Measurements from ENCODE around the gene RTN4RL1.
"Not testable (repeated sequence)": the region's sequence is repeated elsewhere in the genome, so short reads cannot be mapped to it uniquely, and the experiment has no call there.

The RTN4RL1 gene

DNA sequence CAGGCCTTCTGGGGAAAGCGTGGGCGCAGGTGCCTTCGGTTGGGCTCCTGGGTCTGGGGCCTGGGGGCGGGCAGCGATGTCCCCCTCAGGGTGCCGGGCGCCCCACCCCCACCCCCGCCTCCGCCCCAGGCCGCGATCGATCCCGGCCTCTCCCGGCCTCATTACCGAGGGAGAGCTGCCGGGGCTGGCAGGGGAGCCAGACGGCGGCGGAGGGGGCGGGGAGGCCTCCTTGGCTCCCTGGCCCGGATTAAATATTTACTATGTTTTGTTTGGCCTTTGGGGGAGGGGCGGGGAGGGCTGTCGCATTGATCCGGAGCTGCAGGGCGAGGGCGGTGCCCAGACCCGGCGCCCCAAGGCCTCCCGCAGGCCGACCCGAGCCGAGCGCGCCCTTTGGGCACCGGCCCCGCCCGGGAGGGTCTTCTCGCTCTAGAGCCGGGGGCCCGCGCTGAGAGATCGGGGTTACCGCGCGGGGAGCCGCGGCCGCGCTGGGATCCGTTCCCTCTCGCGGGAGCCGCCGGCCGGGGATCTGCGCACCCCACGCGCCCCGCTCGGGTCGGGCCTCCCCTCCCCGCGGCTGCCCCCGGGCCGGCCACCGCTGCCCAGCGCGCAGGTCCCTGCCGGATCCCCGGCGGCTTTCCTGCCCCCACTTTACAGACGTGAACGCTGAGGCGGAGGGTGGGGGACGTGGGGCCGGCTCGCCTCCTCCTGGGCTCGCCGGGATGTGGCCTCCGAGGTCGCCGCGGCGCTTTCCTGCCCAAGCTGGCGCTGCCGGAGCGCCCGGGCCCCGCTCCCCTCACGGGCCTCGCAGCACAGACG is 27.0 kb downstream of the RTN4RL1 start:
- DNase-seq, result peak; percentile 33

DNA sequence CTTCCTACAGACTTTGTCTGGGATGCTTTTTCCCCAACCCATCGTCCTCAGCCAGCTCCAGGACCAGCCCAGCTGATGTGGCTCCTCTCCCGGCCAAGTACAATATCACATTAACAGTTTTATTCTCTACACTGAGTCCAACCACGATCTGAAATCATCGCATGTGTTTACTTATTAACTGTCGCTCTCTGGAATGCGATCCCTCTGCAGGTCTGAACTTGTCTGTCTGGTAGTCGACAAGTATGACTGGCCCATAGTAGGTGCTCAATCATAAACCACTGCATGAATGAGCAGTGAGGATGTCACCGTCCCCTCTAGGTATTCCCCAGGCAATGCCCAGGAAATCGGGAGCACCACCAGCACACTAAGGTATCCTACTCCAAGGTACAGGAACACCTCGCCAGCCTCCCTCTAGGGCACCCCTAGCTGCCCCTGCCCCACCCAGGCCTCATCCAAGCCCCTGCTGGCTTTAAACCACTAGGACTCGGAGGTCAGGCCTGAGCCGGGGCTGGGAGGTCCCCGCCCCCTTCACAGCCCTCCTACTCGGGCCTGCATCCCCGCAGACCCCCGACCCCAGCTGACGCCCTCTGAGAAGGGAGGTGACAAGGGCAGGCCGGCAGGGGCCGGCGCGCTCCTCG is 27.7 kb downstream of the RTN4RL1 start:
- DNase-seq, result peak; percentile 62

DNA sequence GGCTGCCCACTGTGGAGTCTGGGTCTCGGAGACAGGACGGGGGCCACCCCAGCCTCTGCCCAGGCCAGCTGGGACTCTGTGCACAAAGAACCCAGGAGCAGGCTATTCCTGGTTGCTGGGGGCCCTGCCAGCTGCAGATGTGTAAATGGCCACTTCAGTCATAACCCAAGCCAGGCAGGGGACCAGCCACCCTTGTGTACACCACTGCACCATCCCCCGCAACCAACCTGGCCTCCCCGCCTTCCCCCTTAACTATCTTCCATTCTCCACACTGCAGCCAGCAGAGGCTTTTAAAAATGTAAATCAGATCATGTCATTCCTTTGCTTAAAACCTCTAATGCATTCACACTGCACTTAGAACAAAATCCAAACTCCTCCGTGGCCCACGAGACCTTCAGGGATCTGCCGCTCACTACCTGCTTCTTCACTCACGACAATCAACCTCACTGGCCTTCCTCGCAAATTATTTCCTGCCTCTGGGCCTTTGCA is 28.3 kb downstream of the RTN4RL1 start:
- no peak for DNase-seq

DNA sequence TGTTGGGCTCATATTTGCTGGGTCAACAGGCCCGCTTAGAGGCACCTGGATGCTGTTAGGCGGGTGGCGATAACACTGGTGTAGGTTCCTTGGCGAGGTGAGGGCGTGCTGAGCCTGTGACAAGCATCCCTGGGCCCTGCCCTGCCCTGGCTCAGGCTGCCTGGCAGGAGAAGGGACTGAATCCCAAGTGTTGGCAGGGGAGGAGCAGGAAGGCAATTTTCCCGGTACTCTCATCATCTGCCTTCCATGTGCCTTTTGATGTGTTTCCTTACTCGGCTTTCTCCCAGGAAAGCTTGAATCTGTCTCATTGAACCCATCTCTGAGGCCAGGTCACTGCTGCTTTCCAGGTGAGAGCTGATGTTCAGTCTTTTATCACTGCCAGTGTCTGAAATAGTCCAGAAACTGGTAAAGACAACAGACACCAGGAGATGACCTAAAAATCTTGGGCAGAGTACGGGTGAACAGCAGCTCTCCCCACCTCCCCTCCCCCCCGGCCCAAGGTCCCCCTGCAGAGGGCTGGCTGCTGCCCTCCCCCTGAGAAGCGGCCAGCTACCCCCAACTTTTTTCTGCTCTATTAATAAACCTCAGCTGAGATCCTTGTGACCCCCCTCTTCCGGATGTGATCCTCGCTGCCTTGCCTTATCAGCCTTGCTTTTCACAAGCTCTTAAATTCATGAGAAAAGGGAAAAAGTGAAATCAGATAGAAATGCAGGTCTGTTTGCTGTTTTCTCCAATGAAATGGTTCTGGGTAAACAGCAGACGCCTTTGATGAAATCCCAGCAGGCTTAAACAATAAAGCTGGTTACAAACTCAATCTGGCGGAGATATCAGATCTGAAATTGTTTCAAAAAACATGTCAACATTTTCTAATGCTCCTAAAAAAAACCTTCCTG is 29.0 kb downstream of the RTN4RL1 start:
- no peak for DNase-seq

DNA sequence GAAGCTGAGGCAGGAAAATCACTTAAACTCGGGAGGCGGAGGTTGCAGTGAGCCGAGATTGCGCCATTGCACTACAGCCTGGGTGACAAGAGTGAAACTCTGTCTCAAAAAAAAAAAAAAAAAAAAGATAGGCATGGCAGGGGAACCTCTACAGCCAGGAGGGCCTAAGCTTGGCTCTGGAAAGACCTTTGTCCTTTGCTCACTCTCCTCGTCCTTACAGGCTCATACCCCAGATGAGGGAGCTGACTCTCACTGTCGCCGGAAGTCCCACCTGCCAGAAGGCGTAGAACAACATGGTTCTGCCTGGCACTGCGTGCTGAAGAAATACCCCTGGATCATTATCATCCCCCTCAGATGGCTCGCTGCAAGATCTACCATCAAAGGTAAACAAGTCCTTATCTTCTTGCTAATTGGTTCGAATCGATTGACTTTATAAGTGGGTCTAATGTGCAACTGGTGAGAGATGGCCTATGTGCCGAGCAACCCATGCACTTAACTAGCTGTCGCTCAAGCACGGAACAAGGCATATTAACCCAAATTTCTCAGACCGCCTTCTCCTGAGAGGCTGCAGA is 29.7 kb downstream of the RTN4RL1 start:
- no peak for DNase-seq

DNA sequence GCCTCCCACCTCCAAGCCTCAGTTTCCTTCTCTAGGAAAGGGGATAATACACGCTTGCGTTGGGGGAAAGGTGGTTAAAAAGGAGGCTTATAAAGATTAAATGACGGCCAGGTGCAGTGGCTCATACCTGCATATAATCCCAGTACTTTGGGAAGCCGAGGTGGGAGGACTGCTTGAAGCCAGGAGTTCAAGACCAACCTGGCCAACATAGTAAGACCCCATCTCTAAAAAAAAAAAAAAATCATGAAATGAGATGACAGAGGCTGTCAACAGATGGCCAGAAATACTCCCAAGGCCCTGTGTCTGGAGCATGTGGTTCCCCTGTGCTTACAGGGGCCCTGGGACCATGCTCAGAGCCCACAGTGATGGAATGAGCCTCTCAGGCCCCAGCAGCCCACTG is 30.4 kb downstream of the RTN4RL1 start:
- no peak for DNase-seq

DNA sequence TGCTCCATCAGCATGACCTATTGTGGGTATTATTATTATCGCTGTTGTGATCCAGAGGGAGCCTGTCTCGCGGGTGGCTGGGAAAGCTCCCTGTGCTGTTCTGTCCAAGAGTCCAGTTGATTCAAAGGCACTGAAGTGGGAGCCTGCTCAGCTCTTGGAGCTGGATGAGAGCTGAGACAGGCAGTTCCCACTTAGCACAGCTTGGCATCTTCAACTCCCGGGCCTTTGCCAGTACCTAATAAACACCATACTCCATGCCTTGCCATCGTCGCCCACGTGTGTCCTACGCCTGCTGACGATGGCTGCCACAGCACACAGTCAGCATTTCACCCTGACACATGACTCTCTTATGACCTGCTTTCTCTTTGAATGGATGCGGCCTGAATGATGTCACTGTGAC is 32.6 kb downstream of the RTN4RL1 start:
- no peak for DNase-seq

DNA sequence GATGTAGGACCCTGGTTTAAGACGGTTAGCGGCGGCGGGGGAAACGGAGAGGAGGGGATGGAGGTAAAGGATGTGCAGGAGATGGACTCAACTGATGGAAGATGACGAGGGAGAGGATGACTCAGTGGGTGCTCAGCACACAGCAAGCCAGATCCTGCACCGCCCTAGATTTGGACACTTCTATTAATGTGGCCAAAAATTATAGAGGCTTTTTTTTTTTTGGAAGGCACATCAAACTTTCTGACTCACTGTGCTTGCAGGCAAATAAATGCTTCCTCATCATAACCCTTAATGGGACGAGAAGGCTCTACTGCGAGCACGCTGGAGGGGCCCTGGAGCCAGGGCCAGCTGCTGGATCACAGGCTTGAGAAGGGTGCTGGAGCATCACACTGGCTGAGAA is 36.0 kb downstream of the RTN4RL1 start:
- no peak for DNase-seq

DNA sequence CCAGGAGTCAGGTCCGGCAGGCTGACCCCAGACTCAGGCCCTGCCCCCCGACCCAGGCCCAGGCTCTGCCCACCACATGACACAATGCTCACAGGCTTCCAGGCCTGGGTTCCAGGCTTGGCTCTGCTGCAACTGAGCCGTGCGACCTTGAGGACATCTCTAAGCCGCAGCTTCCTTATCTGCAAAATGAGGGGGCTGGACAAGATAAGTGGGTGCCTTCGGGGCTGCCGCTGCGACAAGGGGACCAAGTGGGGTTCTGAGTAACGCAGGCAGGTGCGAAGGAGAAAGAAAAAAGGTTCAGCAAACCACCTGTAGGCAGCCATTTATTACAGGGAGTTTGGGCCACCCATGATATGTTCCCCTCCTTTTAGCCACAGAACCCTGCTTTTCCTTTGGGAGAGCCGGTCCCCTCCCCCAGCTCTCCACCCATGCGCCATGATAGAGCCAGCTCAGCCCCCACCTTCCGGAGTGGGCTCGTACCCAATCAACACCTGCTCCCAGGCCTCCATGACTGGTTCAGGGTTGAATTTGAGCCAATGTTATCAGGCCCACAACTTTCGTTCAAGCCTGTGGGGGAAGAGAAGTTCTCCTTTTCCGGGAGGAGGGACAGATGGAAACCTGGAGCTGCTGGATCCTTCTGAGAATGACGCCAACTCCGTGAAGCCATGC is 38.2 kb downstream of the RTN4RL1 start:
- peak; percentile 33 for DNase-seq

DNA sequence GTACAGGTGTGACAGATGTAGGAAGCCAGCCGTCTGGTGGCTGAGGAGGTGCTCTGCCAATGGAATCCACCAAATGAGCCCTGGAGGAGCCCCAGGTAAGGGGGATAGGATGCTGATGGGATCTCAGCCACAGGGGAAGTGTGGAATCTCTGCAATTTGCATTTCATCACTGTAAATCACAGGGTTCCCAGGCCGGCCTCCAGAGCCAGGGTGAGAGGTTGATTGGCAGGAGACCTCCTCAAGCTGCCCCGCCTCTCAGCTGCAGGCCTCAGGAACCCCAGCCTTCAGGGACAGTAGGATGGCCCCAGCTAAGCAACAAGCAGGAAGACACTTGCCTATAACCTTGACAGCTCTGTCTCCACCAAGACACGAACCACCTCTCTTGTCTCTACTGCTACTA is 39.4 kb downstream of the RTN4RL1 start:
- DNase-seq, result no peak

DNA sequence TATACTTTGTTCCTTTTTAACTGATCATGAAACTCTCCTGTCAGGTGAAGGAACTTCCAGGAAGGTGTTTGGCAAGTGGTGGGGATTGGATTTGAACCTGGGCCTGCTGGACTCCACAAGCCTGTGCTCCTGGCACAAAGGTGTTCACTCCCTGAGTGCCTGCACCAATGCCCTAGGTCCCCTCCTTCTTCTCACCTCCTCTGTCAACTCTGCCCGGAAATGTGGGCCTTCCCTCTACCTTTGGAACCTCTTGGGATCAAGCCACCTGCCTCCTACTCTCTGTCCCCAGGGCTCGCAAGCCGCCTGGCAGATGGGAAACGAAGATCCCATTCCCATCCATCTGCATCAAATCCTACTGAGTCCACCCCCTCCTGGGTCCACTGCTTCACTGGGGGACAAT is 40.0 kb downstream of the RTN4RL1 start:
- DNase-seq, result peak; percentile 94

DNA sequence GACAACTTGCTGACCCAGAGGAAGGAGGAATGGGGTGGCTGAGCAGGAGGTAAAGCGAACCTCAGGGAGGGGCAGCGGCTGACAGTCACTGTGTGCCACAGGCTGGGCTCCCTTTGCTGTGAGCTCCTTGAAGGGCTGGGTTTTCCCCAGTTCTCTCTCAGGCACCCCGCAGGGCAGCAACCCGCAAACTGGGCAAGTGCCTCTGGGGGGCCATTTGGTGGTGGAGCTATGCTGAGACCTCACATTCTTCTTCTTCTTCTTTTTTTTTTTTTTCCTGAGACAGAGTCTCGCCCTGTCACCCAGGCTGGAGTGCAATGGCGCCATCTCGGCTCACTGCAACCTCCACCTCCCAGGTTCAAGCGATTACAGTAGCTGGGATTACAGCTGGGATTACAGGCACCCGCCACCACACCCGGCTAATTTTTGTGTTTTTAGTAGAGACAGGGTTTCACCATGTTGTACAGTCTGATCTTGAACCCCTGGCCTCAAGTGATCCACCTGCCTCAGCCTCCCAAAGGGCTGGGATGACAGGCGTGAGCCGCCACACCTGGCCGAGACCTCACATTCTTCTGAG is 42.3 kb downstream of the RTN4RL1 start:
- DNase-seq, result not testable (repeated sequence)

DNA sequence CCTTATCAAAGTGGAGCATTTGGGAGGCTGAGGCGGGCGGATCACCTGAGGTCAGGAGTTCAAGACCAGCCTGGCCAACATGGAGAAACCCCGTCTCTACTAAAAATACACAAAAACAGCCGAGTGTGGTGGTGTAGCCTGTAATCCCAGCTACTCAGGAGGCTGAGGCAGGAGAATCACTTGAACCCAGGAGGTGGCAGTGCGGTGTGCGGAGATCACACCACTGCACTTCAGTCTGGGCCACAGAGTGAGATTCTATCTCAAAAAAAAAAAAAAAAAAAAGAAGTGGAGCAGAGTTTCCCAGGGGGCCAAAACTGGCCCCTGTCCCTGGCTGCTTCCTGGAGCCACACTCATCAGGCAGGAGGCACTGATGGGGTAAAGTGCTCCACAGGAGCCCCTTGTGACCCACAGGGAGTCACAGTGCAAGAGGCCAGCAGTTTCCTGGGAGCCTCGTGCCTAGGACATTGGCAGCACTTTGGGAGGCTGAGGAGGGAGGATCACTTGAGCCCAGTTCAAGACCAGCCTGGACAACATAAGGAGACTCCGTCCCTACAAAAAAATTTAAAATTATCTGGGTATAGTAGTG is 44.4 kb downstream of the RTN4RL1 start:
- DNase-seq, result no peak

DNA sequence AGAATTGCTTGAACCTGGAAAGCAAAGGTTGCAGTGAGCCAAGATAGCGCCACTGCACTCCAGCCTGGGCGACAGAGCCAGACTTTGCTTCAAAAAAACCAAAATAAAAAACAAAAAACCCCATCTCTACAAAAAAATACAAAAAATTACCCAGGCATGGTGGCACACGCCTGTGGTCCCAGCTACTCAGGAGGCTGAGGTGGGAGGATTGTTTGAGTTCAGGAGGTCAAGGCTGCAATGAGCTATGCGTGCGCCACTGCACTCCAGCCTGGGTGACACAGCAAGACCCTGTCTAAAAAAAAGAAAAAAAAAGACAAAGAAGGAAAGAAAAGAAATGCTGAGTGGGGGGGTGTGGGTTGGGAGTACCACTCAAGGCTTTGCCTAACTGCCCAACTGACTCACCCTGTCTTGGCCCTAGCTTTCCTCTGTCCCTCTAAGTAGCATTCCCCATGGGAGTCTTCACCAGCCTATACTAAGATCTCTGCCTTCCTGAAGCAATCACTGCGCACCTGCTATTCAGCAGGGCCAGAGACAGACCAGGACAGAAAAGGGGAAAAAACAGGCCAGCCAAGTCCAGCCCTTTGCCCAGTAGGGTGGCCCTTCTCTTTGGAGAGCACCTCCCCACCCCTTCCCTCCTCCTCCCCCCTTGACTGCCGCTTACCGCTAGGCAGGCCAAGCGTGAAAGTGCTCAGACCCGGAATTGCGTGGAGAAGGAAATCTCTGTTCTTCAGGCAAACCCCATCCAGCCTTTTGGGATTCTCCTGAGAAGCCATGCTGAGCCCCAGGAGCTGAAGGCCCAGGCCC is 45.8 kb downstream of the RTN4RL1 start:
- DNase-seq, result peak; percentile 31

DNA sequence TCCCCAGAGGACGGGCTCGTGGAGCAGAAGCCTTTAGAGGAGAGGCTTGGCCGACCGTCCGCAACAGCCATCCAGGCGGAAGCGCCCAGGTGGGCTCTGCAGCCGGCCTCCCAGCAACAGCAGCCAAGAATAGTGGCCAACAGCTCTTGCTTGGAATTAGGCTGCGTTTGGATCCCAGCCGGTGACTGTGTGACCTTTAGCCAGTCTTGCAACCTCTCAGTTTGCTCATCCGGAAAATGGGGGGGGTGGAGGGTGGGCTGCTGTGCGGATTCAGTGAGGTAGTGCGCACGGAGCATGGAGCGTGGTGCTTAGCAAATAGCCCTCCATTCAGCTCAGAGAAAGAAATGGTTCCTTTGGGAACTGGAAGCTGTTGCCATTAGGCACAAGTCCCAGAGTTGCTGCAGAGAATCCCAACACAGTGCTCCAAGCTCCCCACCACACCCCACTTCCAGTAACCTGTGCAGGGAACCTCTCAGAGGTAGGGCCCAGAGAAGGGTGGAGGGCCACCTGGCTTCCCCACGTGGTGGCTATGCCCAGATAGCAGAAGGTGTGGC is 46.7 kb downstream of the RTN4RL1 start:
- DNase-seq, result no peak

DNA sequence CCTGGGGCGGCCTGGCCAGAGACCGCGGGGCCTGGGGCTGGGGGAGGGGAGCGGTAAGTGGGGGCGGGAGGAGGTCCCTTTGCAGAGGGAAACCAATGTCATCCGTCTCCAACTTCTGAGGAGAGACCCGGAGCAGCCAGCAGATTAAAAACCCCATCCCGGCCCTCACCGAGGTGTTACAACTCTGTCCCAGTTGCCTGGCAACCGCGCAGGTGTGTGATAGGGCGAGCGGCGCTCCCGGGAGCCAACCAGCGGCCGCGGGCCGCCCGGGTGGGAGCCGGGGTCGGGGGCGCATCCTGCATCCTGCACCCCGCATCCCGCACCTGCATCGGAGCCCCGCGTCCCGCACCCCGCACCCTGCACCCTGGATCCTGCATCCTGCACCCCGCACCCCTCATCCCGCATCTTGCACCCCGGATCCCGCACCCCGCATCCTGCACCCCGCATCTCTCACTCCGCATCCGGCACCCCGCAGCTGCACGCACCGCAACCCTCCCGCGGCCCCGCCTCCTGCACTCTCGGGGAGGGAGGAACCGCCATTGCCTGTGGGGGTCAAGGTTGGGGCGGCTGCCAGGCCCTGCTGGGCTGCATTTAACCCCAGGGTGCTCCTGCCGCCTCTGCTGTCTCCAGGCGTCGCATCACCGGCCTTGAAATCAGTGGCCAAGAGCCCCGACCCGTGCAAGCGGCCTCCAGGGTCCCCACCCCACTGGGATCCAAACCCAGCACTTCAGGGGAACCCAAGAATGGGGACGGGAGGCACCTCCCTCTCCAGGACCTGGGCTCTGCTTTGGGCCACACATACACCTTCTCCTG is 47.3 kb downstream of the RTN4RL1 start:
- DNase-seq, result no peak

DNA sequence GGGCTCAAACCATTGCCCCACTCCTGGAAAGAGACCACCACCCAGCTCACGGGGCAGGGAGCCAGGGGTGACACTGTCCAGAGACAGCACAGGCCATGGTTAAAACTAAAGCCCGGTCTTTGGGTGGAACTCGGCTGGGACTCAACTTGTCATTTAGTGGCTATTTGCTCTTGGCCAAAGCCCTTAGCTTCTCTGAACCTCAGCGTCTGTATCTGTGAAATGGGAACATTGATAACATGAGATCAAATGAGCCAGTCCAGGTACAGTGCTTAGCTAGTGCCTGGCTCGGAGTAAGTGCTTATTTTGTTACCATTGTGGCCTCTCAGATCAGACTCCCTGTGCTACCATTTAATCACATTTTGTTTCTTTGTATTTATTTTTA is 48.5 kb downstream of the RTN4RL1 start:
- no peak for DNase-seq

DNA sequence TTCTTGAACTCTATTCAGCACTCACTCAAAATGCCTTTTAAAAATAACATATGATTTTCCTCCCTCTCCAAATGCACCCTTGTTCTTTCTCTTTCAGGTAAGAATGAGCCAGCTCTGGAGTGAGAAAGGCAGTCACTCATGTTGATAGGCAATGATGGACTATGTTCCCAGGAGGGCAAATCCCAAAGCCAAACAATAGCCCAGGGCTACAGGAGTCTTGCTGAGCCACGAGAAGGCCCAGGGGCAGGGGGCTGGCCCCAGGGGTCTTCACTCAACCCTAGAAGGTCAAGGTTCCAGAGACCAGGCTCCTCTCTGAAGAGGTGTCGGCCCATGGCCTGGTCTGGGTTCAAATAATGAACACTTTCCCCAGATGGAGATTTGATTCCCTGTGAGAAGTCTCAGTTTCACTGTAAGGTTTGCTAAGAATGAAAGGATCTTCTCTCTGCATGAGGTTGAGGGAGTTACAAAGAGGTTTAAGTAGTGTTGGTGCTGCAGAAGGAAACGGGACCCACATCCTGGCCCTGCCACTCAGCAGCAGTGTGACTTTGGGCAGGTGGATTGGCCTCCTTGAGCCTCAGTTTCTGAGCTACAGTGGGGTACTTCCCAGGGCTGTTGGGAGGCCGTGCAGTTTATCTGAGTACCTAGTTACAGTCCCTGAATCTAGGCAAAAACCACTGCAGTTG is 49.0 kb downstream of the RTN4RL1 start:
- no peak for DNase-seq

DNA sequence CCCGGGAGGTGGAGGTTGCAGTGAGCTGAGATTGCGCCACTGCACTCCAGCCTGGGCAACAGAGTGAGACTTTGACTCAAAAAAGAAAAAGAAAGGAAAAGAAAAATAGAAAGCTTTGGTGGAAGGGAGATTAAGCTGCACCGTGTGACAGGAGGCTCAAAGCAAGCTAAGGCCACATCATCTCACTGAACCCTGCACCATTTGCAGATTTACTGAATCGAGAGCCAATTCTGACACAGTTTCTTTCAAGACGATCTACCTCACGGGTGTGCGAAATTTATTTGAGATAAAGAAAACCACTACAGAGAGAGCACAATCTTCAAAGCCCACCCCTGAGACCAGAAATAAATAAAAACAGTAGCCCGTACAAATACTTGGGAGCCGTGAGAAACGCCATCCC is 49.6 kb downstream of the RTN4RL1 start:
- no peak for DNase-seq

Measured in NCI-H2171 treated with DMSO at 0.1 percent for 48 hours (cell line).